HG02678 (cell line): ENCODE results near the gene CYP3A5.
"Not testable (repeated sequence)": the region's sequence is repeated elsewhere in the genome, so short reads cannot be mapped to it uniquely, and the experiment has no call there.

Experiments used
- ATAC-seq: cut with Tn5 transposase; IDR thresholded peaks from one replicate; pipeline ENCODE4 v1.9.1; 2021; ENCODE audit warnings: mild to moderate bottlenecking, moderate library complexity; ENCODE audit not compliant: unreplicated experiment

Gene CYP3A5

GRCh38 chr7:99679400-99680191, at the start of gene CYP3A5:
TSS of gene CYP3A5 (minus strand) at chr7:99679996. CDS start at chr7:99679896, 100 bp downstream.
- ATAC-seq, result no peak

DNA sequence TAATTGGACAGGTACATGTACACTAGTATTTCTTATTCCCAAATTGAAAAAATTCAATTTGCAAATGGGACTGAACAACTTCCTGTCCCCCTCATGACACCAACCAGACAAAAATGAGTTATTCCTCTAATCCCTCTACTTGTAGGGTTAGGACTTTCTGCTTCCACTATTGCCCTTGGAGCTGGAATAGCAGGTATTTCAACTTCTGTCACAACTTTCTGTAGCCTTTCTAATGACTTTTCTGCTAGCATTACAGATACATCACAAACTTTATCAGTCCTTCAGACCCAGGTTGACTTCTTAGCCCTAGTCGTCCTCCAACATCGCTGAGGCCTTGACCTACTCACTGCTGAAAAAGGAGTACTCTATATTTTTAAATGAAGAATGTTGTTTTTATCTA, 48.8 kb upstream of the CYP3A5 start:
- ATAC-seq, result no peak

- not testable (repeated sequence) for ATAC-seq
Measured at GRCh38 chr7:99723201-99723600, 43.4 kb upstream of the CYP3A5 start.

GRCh38 chr7:99720800-99721595, 41.2 kb upstream of the CYP3A5 start:
- no peak for ATAC-seq

DNA sequence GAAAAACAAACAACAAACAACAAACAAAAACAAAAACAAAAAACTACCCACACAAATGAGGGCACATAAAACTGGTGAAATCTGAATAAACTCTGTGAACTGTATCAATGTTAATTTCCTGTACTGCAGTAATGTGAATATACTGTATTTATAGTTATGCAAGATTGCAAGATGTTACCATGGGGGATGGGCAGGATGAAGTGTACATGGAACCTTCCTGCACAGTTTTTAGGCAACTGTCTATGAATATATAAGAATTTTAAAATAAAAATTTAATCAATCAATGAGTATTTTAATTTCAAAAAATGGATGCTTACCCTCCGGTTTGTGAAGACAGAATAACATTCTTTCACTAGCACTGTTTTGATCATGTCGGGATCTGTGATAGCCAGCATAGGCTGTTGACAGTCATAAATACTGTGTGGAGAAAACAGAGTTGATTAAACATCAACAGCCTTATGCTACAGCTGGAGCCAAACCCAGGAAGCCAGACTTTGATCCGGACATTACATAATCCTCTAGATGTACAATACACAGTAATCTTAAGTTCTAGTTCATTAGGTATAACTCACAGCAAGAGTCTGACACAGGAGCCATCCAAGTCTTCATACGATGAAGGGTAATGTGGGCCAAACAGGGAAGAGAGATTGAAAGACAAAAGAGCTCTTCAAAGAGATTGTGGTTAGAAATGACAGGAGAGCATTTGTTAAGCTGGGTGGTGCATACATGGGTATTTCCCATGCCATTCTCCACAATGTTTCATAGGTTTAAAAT, 40.4 kb upstream of the CYP3A5 start:
- ATAC-seq, result no peak

GRCh38 chr7:99713995-99714570, 34.3 kb upstream of the CYP3A5 start:
- no peak for ATAC-seq

DNA sequence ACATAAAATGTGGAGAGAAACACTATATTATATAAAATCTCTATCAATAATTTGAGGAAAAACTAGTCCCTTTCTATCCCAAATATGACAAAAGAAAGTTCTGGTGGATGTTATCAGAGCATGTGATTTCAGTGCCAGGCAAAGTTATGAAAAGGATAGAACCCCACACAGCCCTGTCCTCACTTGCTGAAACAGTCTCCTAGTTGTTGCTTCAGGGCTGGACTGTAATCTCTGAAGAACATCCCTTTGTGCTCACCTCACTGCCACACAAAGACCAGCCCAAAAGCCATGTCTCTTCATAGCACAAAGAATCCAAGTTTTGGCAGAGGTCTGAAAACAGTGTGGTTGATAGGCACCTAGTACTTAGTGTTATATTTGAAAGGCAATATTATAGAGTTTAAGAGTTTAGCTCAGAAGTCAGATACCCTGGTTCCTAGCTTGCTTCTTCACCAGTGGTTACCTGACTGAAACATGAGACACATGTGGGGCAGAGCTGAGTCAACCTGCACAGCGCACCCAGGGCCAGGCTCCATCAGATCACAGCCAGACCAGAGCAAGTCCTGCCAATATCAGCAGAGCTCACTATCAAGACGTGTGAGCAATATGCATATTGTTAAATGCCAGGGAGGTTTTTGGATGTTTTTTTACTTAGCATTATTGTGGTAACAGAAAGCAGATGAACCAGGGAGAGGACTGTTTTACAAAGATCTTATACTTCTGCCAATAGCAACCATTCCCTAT, 30.2 kb upstream of the CYP3A5 start:
- no peak for ATAC-seq

DNA sequence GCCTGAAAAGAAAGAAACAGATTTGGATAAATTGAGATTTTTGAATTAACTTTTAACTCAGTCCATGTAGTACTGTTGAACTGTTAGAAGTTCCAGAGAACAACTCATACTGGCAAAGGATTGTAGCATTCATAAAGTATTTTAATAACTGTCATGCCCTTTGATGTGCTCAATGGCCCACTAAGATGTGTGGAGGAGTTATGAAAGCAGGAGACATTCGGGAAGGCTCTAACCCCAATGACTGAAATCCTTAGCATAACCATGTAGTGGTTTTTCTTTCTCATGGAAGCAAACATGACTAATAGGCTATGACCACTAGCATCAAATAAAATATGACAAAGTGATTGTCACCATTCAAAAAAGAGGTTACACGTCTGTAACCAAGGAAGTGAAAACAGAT, 29.5 kb upstream of the CYP3A5 start:
- ATAC-seq, result no peak

- no peak for ATAC-seq
Measured at GRCh38 chr7:99707096-99707495, 27.3 kb upstream of the CYP3A5 start.

- no peak for ATAC-seq
Measured at GRCh38 chr7:99699946-99700345, 20.1 kb upstream of the CYP3A5 start.

DNA sequence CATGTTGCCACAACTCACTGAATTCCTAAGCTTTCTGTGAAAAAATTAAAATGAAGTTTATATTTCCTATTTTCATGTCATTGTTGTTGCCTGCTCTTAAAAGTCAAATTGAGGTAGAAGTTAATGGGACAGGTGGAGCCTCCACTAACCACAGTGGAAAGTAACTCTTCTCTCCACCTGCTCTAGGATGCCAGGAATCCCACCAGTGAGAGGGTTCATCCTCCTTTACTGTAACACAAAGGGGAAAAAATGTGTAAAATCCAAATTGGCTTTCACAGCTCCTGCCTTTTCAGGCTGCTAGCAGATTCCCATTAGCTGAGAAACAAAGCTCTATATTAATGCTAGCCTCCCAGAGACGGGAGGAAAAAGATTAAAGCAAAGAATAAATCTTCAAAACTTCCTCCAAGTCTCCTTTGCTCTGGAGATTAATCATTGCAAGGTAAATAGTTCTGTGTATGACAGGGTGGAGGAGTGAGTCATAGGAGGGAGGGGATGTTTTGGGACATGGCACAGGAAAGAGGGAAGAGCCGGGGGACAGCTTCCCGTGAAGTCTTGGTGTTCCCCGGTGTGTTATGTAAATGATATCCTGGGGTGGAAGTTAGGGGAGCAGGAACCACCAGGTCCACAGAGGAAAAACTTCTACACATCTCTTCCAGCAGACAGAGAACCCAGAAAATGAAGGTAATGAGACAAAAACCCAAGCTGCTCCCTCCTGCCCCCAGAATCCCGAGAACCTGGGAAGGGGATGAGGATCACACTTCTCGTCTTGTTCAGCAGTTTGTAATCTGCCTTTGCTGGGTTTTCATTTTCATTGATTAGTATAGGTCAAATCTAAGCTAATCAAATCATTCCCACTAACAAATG, 19.3 kb upstream of the CYP3A5 start:
- ATAC-seq, result not testable (repeated sequence)

DNA sequence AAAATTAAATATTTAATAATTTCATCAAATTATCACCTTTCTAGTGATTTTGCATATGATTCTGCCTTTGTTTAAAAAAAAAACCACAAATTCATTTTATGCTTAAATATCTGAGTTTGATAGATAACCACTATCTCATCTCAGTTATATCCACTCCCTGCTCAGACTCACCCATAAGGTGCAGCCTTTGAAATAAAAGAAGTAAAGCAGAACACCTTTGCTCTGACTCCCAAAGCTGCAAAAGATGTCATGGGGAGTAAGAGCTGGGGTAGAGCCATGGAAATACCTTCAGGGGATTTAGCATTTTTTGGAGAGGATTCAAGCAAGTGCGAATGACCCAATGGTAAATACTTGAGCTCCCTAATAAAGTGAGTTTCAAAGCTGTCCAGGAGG, 15.1 kb upstream of the CYP3A5 start:
- ATAC-seq, result no peak

- ATAC-seq, result no peak
Measured at GRCh38 chr7:99694201-99694911, 14.6 kb upstream of the CYP3A5 start.

DNA sequence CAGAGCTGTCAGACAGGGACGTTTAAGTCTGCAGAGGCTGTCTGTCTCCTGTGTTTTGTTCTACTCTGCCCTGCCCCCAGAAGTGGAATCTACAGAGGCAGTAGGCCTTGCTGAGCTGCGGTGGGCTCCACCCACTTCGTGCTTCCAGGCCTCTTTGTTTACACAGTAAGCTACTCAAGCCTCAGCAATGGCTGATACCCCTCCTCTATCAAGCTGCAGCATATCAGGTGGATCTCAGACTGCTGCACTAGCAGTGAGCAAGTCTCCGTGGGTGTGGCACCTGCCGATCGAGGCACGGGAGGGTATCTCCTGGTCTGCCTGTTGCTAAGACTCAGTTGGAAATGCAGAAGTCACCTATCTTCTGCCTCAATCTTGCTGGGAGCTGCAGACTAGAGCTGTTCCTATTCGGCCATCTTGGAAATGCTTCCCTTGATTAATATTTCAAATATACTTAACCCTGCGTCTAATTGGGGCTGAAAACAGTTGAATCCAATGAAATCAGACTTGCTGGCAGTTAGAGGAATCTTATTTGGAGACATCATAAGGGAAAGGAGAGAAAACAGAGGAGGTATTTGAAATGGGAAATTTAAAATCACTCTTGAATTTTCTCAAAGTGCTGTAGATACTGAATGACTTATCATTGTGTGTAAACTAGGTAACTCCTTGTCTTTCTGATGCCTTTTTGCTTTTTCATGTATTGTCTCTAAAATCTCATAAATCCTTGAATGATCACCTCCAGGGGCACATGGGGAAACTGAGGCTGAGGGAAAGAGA, 13.8 kb upstream of the CYP3A5 start:
- no peak for ATAC-seq

DNA sequence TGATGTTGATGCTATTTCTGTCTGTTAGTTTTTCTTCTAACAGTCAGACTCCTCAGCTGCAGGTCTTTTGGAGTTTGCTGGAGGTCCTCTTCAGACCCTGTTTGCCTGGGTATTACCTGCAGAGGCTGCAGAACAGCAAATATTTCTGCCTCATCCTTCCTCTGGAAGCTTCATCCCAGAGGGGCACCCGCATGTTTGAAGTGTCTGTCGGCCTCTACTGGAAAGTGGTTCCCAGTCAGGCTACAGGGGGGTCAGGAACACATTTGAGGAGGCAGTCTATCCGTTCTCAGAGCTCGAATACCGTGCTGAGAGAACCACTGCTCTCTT, 13.3 kb upstream of the CYP3A5 start:
- no peak for ATAC-seq

DNA sequence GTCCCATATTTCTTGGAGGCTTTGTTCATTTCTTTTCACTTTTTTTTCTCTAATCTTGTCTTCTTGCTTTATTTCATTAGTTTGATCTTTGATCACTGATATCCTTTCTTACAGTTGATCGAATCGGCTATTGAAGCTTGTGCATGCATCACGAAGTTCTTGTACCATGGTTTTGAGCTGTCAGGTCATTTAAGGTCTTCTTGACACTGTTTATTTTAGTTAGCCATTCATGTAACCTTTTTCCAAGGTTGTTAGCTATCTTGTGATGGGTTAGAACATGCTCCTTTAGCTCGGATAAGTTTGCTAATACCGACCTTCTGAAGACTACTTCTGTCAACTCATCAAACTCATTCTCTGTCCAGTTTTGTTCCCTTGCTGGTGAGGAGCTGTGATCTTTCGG, 12.8 kb upstream of the CYP3A5 start:
- ATAC-seq, result not testable (repeated sequence)

DNA sequence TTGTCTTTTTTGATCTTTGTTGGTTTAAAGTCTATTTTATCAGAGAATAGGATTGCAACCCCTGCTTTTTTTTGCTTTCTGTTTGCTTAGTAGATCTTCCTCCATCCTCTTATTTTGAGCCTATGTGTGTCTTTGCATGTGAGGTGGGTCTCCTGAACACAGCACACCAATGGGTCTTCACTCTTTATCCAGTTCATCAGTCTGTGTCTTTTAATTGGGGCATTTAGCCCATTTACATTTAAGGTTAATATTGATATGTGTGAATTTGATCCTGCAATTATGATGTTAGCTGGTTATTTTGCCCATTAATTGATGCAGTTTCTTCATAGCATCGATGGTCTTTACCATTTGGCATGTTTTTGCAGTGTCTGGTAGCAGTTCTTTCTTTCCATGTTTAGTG, 11.9 kb upstream of the CYP3A5 start:
- ATAC-seq, result not testable (repeated sequence)

GRCh38 chr7:99690918-99691317, 11.1 kb upstream of the CYP3A5 start:
- ATAC-seq, result not testable (repeated sequence)
